ENCODE results near the gene ENG. TPM values are rescaled to one million over a fixed set of nuclear protein-coding genes. Genes with fewer than 3 reads are reported as not detected.

Gene ENG
- total RNA-seq, 2 experiments from 2014 or later, result 18.4 to 21.3 TPM

- H3K27me3 Mint-ChIP-seq, result no peaks in the 10 kb centered on the region
- peaks cover 25% of the 10 kb centered on the region for H3K4me1 Mint-ChIP-seq
- no peak overlapping the region for H3K27ac Mint-ChIP-seq
- no peak for DNase-seq
- no peaks in the 10 kb centered on the region for H3K9me3 Mint-ChIP-seq (ENCODE audit: low read depth)
- peaks cover 2% of the 10 kb centered on the region for H3K36me3 Mint-ChIP-seq
- no peak overlapping the region for H3K4me3 Mint-ChIP-seq
- CTCF ChIA-PET, result interaction anchor here (0.7 to 5.3 kb wide), 4 partner anchors 12 to 347 kb away, joined by 3 to 64 read pairs (median 42); partner anchors contain the start of genes CDK9 and ENG
- ATAC-seq, result no peak
These were observed 13.2 kb upstream of the ENG start for GRCh38 chr9:127867356-127868277.

DNA sequence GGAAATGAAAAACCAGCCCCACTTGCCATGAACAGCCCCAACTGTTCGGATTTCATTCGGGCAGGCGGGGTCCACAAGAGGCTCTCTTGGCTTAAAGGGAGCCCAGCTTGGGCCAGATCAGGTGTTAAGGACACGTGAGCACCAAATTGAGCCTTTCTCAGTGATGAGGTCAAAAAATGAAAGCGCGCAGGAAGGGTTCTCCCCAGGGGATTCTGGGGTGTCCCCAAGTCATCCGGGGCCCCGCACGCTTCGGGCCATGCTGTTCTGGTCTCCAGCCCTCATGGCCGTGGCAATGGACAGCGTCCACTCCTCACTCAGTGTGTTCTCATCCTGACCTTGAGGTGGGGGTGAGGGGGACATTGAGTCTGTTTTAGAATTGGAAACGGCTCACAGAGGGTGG lies 12.1 kb upstream of the ENG start:
- H3K9me3 Mint-ChIP-seq (ENCODE audit: low read depth), result no peaks in the 10 kb centered on the region
- peaks cover 36% of the 10 kb centered on the region for H3K4me1 Mint-ChIP-seq
- no peak overlapping the region for H3K27ac Mint-ChIP-seq
- ATAC-seq, result no peak
- no peaks in the 10 kb centered on the region for H3K27me3 Mint-ChIP-seq
- H3K4me3 Mint-ChIP-seq, result no peak overlapping the region
- H3K36me3 Mint-ChIP-seq, result peaks cover 2% of the 10 kb centered on the region
- CTCF ChIA-PET, result interaction anchor here (0.9 to 2.2 kb wide), 3 partner anchors 10 to 132 kb away, joined by 3 to 7 read pairs (median 3); partner anchors contain the start of gene TOR2A
- DNase-seq, result no peak

DNA sequence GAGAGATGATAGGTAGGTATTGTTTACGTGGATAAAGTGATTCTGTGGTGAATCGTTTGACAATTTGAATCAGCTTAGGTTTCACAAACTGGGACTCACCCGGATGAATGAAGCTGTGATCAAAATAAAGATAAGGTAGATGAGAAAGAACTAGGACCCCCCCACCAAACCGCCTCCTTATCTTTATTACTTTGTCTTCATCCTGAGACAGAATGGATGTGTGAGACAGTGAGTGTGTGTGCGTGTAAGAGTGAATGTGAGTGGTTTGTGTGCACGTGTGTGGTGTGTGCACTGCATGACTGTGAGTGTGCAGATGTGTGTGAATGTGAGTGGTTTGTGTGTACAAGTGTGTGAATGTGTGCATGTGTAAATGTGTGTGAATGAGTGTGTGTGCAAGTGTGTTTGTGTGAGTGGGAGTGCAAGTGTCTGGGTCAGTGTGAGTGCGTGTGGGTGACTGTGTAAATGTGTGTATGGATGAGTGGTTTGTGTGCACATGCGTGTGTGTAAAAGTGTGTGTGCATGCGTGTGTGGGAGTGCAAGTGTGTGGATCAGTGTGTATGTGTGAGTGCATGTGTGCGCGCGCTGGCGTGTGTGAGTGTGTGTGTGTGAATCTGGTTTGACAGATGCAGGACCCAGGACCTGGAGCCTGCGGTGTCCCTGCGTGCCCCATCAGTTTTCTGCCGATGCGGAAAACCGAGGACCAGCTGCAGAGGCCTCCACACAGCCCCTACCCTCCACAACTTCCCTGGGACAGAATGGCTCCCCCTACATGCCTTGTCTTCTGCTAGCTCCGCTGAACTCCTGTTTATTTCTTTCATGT lies 11.4 kb upstream of the ENG start:
- CTCF ChIA-PET, result interaction anchor here (0.7 to 3.8 kb wide), 10 partner anchors 10 to 131 kb away, joined by 3 to 25 read pairs (median 4); partner anchors contain the start of genes CDK9, ENG and TOR2A
- H3K4me1 Mint-ChIP-seq, result peaks cover 41% of the 10 kb centered on the region
- peak; percentile 38 for ATAC-seq
- peak overlapping the region; percentile 80 for H3K27ac Mint-ChIP-seq
- H3K9me3 Mint-ChIP-seq (ENCODE audit: low read depth), result no peaks in the 10 kb centered on the region
- no peak overlapping the region for H3K4me3 Mint-ChIP-seq
- H3K36me3 Mint-ChIP-seq, result peaks cover 2% of the 10 kb centered on the region
- no peaks in the 10 kb centered on the region for H3K27me3 Mint-ChIP-seq
- peak; percentile 63 for DNase-seq

DNA sequence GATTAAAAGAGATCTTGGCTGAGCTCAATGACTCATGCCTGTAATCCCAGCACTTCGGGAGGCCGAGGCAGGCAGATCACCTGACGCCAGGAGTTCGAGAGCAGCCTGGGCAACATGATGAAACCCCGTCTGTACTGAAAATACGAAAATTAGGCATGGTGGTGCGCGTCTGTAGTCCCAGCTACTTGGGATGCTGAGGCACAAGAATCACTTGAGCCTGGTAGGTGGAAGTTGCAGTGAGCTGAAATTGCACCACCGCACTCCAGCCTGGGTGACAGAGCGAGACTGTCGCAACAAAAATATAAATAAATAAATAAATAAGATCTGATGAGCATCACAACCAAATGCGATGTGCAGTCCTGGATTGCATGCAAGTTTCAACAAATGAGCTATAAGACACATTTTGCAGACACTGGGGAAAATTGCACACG lies 8.7 kb upstream of the ENG start:
- CTCF ChIA-PET, result interaction anchor here (1.0 to 3.8 kb wide), 8 partner anchors 10 to 128 kb away, joined by 3 to 25 read pairs (median 4); partner anchors contain the start of genes CDK9 and TOR2A
- H3K36me3 Mint-ChIP-seq, result peaks cover 2% of the 10 kb centered on the region
- no peak overlapping the region for H3K4me3 Mint-ChIP-seq
- peak overlapping the region; percentile 89 for H3K27ac Mint-ChIP-seq
- DNase-seq (no peak), ATAC-seq (no peak)
- peaks cover 43% of the 10 kb centered on the region for H3K4me1 Mint-ChIP-seq
- H3K27me3 Mint-ChIP-seq, result no peaks in the 10 kb centered on the region
- no peaks in the 10 kb centered on the region for H3K9me3 Mint-ChIP-seq (ENCODE audit: low read depth)

DNA sequence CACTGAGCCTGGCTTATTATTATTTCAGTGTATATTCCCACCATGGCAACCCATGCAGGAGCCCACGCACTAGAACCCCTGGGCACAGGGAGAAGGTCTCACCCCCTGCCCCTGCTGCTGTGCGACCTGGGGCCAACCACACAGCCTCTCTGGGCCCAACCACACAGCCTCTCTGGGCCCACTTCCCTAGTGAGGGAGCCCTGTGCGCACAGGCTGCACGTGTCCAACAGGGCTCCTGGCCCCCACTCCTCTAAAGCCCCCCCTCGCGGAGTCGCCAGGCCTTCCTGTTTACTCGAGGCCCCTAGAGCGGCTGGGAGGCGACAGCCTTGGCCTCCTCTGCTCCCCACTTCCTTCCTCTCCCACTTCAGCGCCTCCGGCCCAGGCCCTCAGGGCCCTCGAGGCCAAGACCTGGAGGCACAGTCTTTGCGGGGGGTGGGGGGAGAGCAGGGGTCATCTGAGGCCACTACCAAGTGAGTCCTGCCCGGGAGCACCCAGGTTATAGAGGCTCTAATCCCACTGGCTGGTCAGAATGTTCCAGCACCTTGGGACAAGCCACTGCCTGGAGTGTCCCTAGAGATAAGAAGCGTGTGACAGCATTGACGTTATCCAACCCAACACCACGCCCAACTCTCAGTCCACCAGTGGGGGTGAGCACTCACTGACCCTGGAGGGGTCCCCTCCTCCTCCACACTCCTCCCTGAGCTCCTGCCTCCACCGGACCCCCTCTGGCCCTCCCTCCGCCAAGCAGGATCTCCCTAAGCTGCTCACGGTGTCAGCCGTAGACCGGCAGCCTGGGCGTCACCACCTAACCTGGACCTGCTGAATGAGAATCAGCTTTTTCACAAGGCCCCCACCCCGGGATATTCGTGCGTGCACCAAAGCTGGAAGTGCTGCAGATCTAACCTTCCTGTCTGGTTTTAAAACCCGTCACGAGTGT lies 7.9 kb upstream of the ENG start:
- H3K27me3 Mint-ChIP-seq, result no peaks in the 10 kb centered on the region
- H3K4me3 Mint-ChIP-seq, result no peak overlapping the region
- peaks cover 43% of the 10 kb centered on the region for H3K4me1 Mint-ChIP-seq

DNA sequence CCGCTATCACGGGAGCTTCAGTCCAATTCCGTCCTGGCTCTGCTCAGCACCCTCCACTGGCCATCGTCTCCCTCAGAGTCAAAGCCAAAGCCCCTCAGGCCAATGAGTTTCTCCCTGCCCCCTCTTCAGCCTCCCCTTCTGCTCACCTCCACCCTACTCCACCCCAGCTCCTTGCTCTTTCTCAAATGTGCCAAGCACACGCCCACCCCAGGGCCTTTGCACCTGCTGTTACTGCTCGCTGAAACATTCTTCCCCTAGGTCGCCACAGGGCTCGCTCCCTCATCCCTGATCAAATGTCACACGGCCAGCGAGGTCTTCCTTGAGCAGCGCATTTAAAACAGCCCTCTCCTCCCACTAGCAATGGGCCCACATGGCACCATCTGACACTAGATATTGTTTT lies 6.3 kb upstream of the ENG start:
- Mint-ChIP-seq H3K36me3 (peaks cover 1% of the 10 kb centered on the region), H3K27ac (peak overlapping the region; percentile 65), H3K4me3 (no peak overlapping the region), H3K4me1 (peaks cover 43% of the 10 kb centered on the region), H3K27me3 (no peaks in the 10 kb centered on the region), H3K9me3 (ENCODE audit: low read depth) (no peaks in the 10 kb centered on the region)
- ATAC-seq (no peak), DNase-seq (no peak)
- CTCF ChIA-PET, result no interaction called here

More for the DNA sequence above, 7.9 kb upstream of the ENG start:
- no peaks in the 10 kb centered on the region for H3K9me3 Mint-ChIP-seq (ENCODE audit: low read depth)
- H3K27ac Mint-ChIP-seq, result peak overlapping the region; percentile 89
- peak; percentile 82 for ATAC-seq
- peaks cover 2% of the 10 kb centered on the region for H3K36me3 Mint-ChIP-seq
- CTCF ChIA-PET, result interaction anchor here (0.7 to 3.8 kb wide), 10 partner anchors 7 to 127 kb away, joined by 3 to 25 read pairs (median 4); partner anchors contain the start of genes CDK9 and TOR2A
- peak; percentile 86 for DNase-seq

DNA sequence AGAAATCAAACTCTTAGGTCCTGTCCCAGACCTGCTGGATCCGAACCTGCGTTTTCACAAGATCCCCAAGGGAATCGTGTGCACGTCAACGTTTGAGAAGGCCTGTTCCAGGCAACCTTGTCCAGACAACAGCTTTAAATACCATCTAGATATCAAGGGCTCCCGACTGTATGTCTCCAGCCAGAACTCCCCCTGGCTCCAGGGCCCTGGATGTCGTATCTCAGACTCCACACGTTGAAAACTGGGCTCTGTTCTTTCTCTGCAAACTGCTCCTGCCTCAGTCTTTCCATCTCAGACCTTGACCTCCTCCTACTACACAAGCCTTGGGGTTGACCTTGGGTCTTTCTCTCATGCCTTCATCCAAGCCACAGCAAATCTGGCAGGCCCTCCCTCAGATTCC lies 5.8 kb upstream of the ENG start:
- Mint-ChIP-seq H3K4me1 (peaks cover 38% of the 10 kb centered on the region), H3K27ac (no peak overlapping the region), H3K36me3 (no peaks in the 10 kb centered on the region), H3K4me3 (no peak overlapping the region), H3K9me3 (ENCODE audit: low read depth) (no peaks in the 10 kb centered on the region), H3K27me3 (no peaks in the 10 kb centered on the region)
- CTCF ChIA-PET, result interaction anchor here (1.5 kb wide), 1 partner anchor 55 kb away, joined by 3 read pairs; no protein-coding TSS in a partner anchor
- no peak for ATAC-seq
- DNase-seq, result no peak

DNA sequence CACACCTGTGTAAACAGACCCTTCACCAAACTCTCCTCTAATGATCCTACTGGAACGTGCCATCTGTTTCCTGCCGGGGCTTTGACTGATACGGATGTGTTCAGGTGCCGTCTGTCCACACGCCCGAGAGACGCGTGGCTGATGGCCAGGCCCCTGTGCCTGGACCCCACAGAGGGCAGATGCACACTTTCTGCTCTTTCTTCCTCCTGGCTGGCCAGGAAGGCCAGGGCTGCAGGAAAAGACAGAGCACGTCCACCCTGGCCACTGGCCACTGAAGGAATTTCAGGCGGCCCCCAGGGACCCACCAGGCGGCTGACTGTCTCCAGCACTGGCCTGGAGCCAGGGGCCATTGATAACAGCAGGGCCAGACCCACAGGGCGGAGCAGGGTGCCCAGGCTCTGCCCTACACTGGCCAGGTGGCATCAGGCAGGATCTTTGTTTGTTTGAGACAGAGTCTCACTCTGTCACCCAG lies 3.6 kb upstream of the ENG start:
- CTCF ChIA-PET, result interaction anchor here (5.4 kb wide), 1 partner anchor 12 kb away, joined by 42 read pairs; no protein-coding TSS in a partner anchor
- Mint-ChIP-seq H3K4me3 (no peak overlapping the region), H3K9me3 (ENCODE audit: low read depth) (no peaks in the 10 kb centered on the region), H3K27me3 (no peaks in the 10 kb centered on the region), H3K36me3 (no peaks in the 10 kb centered on the region), H3K27ac (peak overlapping the region; percentile 54), H3K4me1 (peaks cover 34% of the 10 kb centered on the region)
- no peak for DNase-seq
- ATAC-seq, result no peak

GRCh38 chr9:127857278-127857677 lies 2.8 kb upstream of the ENG start:
- peaks cover 33% of the 10 kb centered on the region for H3K4me1 Mint-ChIP-seq
- no peak overlapping the region for H3K4me3 Mint-ChIP-seq
- no peaks in the 10 kb centered on the region for H3K9me3 Mint-ChIP-seq (ENCODE audit: low read depth)
- CTCF ChIA-PET, result interaction anchor here (5.4 kb wide), 1 partner anchor 13 kb away, joined by 42 read pairs; no protein-coding TSS in a partner anchor
- no peaks in the 10 kb centered on the region for H3K27me3 Mint-ChIP-seq
- H3K27ac Mint-ChIP-seq, result no peak overlapping the region
- ATAC-seq (no peak), DNase-seq (no peak)
- H3K36me3 Mint-ChIP-seq, result no peaks in the 10 kb centered on the region

GRCh38 chr9:127856729-127857116 lies 2.3 kb upstream of the ENG start:
- H3K36me3 Mint-ChIP-seq, result peaks cover 2% of the 10 kb centered on the region
- DNase-seq, result no peak
- H3K27me3 Mint-ChIP-seq, result no peaks in the 10 kb centered on the region
- H3K4me3 Mint-ChIP-seq, result no peak overlapping the region
- no peak overlapping the region for H3K27ac Mint-ChIP-seq
- no peak for ATAC-seq
- no peaks in the 10 kb centered on the region for H3K9me3 Mint-ChIP-seq (ENCODE audit: low read depth)
- CTCF ChIA-PET, result interaction anchor here (1.7 to 5.4 kb wide), 2 partner anchors 9 to 14 kb away, joined by 7 to 42 read pairs; no protein-coding TSS in a partner anchor
- peaks cover 33% of the 10 kb centered on the region for H3K4me1 Mint-ChIP-seq

DNA sequence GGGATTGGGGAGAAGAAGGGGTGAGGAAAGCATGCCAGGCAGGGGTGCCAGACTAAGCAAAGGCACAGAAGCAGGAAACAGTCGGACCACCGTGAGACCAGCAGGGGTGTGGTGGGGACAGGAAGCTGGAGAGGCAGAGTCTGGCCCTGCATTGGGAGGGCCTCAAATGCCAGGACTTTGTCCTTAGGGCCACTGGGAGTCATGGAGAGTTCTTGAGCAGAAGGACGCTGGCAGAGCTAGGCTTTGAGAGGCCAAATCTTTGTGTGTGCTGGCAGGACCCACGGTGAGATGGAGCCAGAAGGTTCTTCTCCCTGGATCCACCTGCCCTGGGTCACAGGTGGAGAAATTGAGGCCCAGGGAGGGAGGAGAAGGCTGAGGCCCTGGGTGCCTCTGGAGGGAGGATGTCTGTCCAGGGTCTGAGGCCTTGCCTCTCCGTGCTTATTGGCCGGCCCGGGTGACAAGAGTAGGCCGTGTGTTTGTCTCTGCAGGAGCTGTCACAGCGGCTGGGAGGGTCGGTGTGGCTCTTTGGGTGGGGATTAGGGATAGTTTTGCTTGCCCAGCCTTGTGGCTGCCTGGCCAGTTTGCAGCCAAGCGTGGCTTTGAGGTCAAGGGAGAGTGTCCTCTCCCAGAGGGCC lies 1.8 kb upstream of the ENG start:
- no peak overlapping the region for H3K27ac Mint-ChIP-seq
- H3K27me3 Mint-ChIP-seq, result no peaks in the 10 kb centered on the region
- no peak overlapping the region for H3K4me3 Mint-ChIP-seq
- H3K36me3 Mint-ChIP-seq, result peaks cover 2% of the 10 kb centered on the region
- DNase-seq, result no peak
- H3K4me1 Mint-ChIP-seq, result peaks cover 30% of the 10 kb centered on the region
- H3K9me3 Mint-ChIP-seq (ENCODE audit: low read depth), result no peaks in the 10 kb centered on the region
- ATAC-seq, result no peak
- CTCF ChIA-PET, result interaction anchor here (0.6 to 5.4 kb wide), 5 partner anchors 9 to 69 kb away, joined by 4 to 42 read pairs (median 7); no protein-coding TSS in a partner anchor

Data from activated CD8-positive, alpha-beta memory T cell treated with anti-CD3 and anti-CD28 coated beads, Interleukin-2, amount 10 ng/mL, durations not matched to agents 7 days and 5 days (primary cell).